Activated B cell treated with CpG ODN at 0.5 μM for 24 hours (primary cell): Measurements from ENCODE around the gene IMPA2. TPM values are rescaled to one million over a fixed set of nuclear protein-coding genes. Genes with fewer than 3 reads are reported as not detected.
A peak's percentile ranks its signal among the peaks of the same experiment; 100 is the strongest.

Source experiments
- ATAC-seq: fragments of 200-7000 bp; cut with Tn5 transposase; one replicate; pipeline ENCODE4 v1.10.0; 2021; ENCODE audit warnings: low read depth, mild to moderate bottlenecking, moderate library complexity
- CTCF ChIA-PET: fragments of 350-600 bp; sonication (Branson Sonifier 250); formaldehyde crosslinking; loops from one replicate; lab custom pipeline; 2021; ENCODE audit warnings: antibody characterized with exemption; lab: Charles Lee
- POLR2A ChIA-PET: fragments of 350-600 bp; sonication (Branson Sonifier 250); formaldehyde crosslinking; loops from one replicate; lab custom pipeline; 2021; ENCODE audit warnings: antibody characterized with exemption; lab: Charles Lee
- DNase-seq: peaks from one replicate; pipeline ENCODE4 v3.0.0; 2022
- H3K27ac Mint-ChIP-seq: one replicate; pipeline ENCODE4 v1.8.0; 2020; ENCODE audit warnings: mixed read lengths
- H3K27me3 Mint-ChIP-seq: one replicate; pipeline ENCODE4 v1.8.0; 2021; ENCODE audit warnings: mixed read lengths
- H3K36me3 Mint-ChIP-seq: one replicate; pipeline ENCODE4 v1.8.0; 2021; ENCODE audit warnings: low read depth, mixed read lengths
- H3K4me1 Mint-ChIP-seq: one replicate; pipeline ENCODE4 v1.8.0; 2021; ENCODE audit warnings: mixed read lengths
- H3K4me3 Mint-ChIP-seq: one replicate; pipeline ENCODE4 v1.8.0; 2020; ENCODE audit warnings: mild to moderate bottlenecking, mixed read lengths
- H3K9me3 Mint-ChIP-seq: one replicate; pipeline ENCODE4 v1.8.0; 2020; ENCODE audit warnings: mixed read lengths
- intact Hi-C: fragments of 100-400 bp; cut with micrococcal nuclease; formaldehyde crosslinking; loops from one replicate; pipeline ENCODE4 v1.15.1; 2024
- total RNA-seq: library from RNA; stranded (reverse); gene quantifications from 2 replicates; pipeline ENCODE4 v1.2.3, GENCODE V29; 2022
- TF ChIP-seq, protein P1 (sequence below): fragments of 200-600 bp; IDR thresholded peaks from one replicate; pipeline ENCODE4 v1.8.0; 2022; ENCODE audit warnings: antibody characterized with exemption, mild to moderate bottlenecking

Gene IMPA2
- total RNA-seq, 1 donor from 2014 or later = 7.5 TPM

DNA sequence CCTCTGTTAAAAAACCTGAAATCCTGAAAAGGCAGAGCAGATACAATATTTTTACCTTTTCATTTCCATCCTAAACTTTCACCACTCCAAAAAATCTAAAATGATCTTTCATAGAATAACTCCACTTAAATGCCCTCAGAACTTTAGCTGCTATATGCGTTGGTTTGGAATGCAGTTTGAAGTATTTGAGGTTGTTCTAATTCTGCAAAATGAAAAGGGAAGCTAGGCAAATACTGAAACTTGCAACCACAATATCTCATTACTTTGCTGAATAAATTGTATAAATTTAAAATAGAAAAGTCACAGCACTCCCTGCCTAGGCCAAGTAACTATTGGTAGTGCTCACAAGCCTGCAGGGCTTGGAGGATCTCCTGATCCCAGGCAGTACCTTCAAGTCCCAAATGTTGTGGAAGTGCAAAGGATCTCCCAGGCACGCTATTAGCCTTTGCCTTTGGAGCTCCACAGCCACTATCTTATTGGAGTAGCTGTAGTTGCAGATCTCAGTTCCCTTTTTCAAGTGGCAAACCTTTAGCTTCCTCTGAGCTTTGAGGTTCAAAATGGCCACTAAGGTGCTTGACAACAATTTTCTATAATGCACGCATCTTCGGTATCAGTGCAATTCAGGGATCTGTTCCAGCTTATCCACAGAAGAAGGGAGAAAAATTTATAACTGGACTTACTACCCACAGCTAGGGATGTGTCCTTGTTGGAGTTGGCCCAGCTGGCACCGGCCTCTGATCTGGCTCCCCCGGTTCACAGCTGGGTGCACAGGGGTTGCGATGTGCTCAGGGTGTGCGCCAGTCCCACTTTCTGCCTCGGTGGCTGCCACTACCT, 68.9 kb downstream of the IMPA2 start:
- TF ChIP-seq, protein P1, sequence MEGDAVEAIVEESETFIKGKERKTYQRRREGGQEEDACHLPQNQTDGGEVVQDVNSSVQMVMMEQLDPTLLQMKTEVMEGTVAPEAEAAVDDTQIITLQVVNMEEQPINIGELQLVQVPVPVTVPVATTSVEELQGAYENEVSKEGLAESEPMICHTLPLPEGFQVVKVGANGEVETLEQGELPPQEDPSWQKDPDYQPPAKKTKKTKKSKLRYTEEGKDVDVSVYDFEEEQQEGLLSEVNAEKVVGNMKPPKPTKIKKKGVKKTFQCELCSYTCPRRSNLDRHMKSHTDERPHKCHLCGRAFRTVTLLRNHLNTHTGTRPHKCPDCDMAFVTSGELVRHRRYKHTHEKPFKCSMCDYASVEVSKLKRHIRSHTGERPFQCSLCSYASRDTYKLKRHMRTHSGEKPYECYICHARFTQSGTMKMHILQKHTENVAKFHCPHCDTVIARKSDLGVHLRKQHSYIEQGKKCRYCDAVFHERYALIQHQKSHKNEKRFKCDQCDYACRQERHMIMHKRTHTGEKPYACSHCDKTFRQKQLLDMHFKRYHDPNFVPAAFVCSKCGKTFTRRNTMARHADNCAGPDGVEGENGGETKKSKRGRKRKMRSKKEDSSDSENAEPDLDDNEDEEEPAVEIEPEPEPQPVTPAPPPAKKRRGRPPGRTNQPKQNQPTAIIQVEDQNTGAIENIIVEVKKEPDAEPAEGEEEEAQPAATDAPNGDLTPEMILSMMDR = no peak
- no peaks in the 10 kb centered on the region for H3K9me3 Mint-ChIP-seq
- H3K36me3 Mint-ChIP-seq = no peaks in the 10 kb centered on the region
- POLR2A ChIA-PET = interaction anchor here (0.6 to 1.7 kb wide), 7 partner anchors 11 to 1524 kb away, joined by 3 to 7 read pairs (median 4); partner anchors contain the start of genes AFG3L2, IMPA2, MPPE1 and NAPG
- ATAC-seq (peak; percentile 88), DNase-seq (peak; percentile 34)
- intact Hi-C loops = loop anchor here (1.0 to 10.0 kb wide), 6 partner anchors 11 to 1085 kb away; partner anchors contain the start of genes AFG3L2 and CHMP1B
- H3K27ac Mint-ChIP-seq = peak overlapping the region; percentile 79
- H3K4me1 Mint-ChIP-seq = peaks cover 55% of the 10 kb centered on the region
- peak overlapping the region; percentile 70 for H3K4me3 Mint-ChIP-seq
- CTCF ChIA-PET = interaction anchor here (0.7 to 3.3 kb wide), 5 partner anchors 9 to 186 kb away, joined by 3 to 31 read pairs (median 7); no protein-coding TSS in a partner anchor
- H3K27me3 Mint-ChIP-seq = no peaks in the 10 kb centered on the region

DNA sequence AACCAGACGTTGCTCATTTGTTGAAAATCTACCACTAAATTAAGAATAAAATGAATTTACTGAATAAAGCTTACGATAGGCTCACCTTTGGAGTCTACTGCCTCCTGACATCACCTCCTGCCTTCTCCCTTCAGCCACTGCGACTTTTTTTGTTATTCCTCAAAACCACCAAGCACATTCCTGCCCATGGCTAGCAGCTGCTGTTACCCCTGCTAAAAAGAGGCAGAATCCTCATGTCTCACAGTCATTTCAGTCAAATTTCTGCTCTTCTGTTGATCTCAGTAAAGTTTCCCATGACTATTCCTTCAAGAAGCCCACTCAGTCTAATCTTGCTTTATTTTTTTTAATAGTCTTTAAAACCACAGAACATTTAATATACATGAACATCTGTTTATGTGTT, 71.6 kb downstream of the IMPA2 start:
- ATAC-seq = no peak
- intact Hi-C loops = loop anchor here (1.0 to 10.0 kb wide), 3 partner anchors 72 to 1082 kb away; partner anchors contain the start of gene IMPA2
- TF ChIP-seq, protein P1 = no peak
- no peaks in the 10 kb centered on the region for H3K36me3 Mint-ChIP-seq
- POLR2A ChIA-PET = interaction anchor here (1.5 kb wide), 1 partner anchor 58 kb away, joined by 3 read pairs; no protein-coding TSS in a partner anchor
- peaks cover 55% of the 10 kb centered on the region for H3K4me1 Mint-ChIP-seq
- no peak overlapping the region for H3K4me3 Mint-ChIP-seq
- H3K9me3 Mint-ChIP-seq = no peaks in the 10 kb centered on the region
- H3K27me3 Mint-ChIP-seq = no peaks in the 10 kb centered on the region
- no peak for DNase-seq
- H3K27ac Mint-ChIP-seq = peak overlapping the region; percentile 47
- CTCF ChIA-PET = interaction anchor here (1.3 kb wide), 1 partner anchor 14 kb away, joined by 8 read pairs; no protein-coding TSS in a partner anchor

DNA sequence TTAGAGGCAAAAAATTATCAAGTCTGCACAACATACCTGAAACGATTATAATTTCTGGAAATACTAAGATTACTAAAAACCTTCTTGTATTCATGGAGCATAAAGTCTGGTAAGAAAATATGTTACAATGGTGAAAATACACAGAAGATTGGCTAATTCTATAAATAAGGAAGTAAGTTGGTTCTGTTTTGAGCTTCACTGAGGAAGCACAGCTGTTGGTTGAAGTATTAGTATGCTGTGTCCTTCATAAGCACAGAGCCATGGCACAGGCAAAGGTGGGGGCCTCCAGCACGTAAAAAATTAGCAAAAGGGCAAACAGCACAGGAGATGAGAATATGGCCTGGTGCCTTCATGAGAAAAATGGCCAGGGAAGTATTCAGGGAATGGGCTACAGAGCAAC, 72.0 kb downstream of the IMPA2 start:
- POLR2A ChIA-PET = interaction anchor here (1.5 kb wide), 1 partner anchor 58 kb away, joined by 3 read pairs; no protein-coding TSS in a partner anchor
- intact Hi-C loops = loop anchor here (1.0 to 10.0 kb wide), 3 partner anchors 72 to 1082 kb away; partner anchors contain the start of gene IMPA2

DNA sequence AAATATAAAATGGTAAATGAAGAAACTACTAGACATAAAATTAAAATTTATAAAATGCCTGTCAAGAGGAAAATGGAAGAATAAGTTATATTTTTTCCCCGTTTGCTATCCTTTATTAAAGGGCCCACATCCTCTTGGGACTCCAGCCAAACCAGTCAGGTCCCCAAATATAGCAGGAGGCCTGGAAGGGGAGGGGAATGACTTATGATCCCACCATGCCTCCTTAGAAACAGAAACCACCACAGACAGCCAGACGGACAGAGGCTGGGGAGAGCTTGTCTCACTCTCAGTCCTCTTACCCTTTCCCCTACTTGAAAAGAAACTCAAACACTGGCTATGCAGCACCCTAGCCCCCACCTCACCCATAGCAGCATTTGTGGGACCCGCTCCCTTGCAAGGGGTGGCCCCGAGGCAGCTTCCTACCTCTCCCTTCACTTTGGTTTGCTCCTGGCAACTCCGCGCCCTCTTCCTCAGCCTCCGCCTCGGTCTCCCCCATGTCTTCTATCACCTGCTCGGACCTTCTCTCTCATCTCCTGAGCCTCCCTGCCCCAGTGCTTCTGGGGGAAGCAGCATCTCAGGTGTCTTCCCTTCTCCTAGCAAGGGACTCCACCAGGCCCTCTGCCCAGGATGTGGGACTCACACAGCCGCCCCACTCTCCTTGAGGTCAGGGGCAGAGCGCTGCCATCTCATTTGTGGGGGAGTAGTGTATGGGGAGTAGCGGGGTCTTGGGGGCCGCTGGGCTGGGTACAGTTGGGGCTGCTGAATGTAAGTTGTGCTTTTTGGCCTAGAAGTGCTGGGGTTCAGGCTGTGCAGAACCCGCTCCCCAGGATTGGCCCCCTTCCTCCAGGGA, 75.0 kb downstream of the IMPA2 start:
- Mint-ChIP-seq H3K36me3 (no peaks in the 10 kb centered on the region), H3K27ac (no peak overlapping the region), H3K4me3 (no peak overlapping the region), H3K27me3 (no peaks in the 10 kb centered on the region), H3K4me1 (peaks cover 25% of the 10 kb centered on the region), H3K9me3 (no peaks in the 10 kb centered on the region)
- POLR2A ChIA-PET = no interaction called here
- no peak for ATAC-seq
- TF ChIP-seq, protein P1 = no peak
- DNase-seq = no peak
- intact Hi-C loops = loop anchor here (10.0 kb wide), 1 partner anchor 1079 kb away; no protein-coding TSS in a partner anchor
- CTCF ChIA-PET = no interaction called here

More for the DNA sequence above, 72.0 kb downstream of the IMPA2 start:
- DNase-seq (no peak), ATAC-seq (peak; percentile 69)
- TF ChIP-seq, protein P1 = no peak
- H3K4me3 Mint-ChIP-seq = peak overlapping the region; percentile 53
- H3K27ac Mint-ChIP-seq = peak overlapping the region; percentile 47
- peaks cover 53% of the 10 kb centered on the region for H3K4me1 Mint-ChIP-seq
- CTCF ChIA-PET = interaction anchor here (1.3 kb wide), 1 partner anchor 15 kb away, joined by 8 read pairs; no protein-coding TSS in a partner anchor
- no peaks in the 10 kb centered on the region for H3K27me3 Mint-ChIP-seq
- H3K9me3 Mint-ChIP-seq = no peaks in the 10 kb centered on the region
- no peaks in the 10 kb centered on the region for H3K36me3 Mint-ChIP-seq
